Neural progenitor cell (in vitro differentiated cells): ENCODE measurements around the gene IGLON5.

Experiments
- CTCF ChIP-seq: fragments of 200-600 bp; sonication (generic); IDR thresholded peaks from 2 replicates; pipeline ENCODE4 v1.5.1; 2017; ENCODE audit warnings: antibody characterized with exemption, mild to moderate bottlenecking
- EZH2 ChIP-seq: fragments of 200-600 bp; sonication (generic); IDR thresholded peaks from 2 replicates; pipeline ENCODE4 v1.6.1; 2017; ENCODE audit warnings: antibody characterized with exemption, mild to moderate bottlenecking, moderate library complexity

GRCh38 chr19:51330366-51330765, 18.9 kb downstream of the IGLON5 start:
- TF ChIP-seq CTCF (no peak), EZH2 (no peak)
